Measurements from ENCODE around the gene FOXL1. TPM values are rescaled to one million over a fixed set of nuclear protein-coding genes. Genes with fewer than 3 reads are reported as not detected.

FOXL1 gene
- polyA plus RNA-seq, 1 donor (not counting 4 experiments of a cell fraction or from before 2014, with no cell fraction given): 0.10 TPM

- Histone ChIP-seq H3K36me3 (ENCODE audit: control insufficient read depth in 2 of 2, extremely low read depth in 1 of 2, insufficient read depth in 2 of 2, low read length in 2 of 2) (no peaks in the 10 kb centered on the region), H3K4me3 (ENCODE audit: control insufficient read depth in 2 of 3, extremely low read depth in 1 of 3, insufficient read depth in 2 of 3, low read depth in 1 of 3, low read length in 3 of 3) (no peak overlapping the region), H3K4me2 (ENCODE audit: control insufficient read depth, extremely low read depth, insufficient read depth, low read depth, low read length) (no peak overlapping the region), H3K9me3 (ENCODE audit: control insufficient read depth, low read depth, low read length) (no peaks in the 10 kb centered on the region), H3K27me3 (ENCODE audit: control insufficient read depth, extremely low read depth, insufficient read depth, low read length) (peaks cover 16% of the 10 kb centered on the region), H3K4me1 (ENCODE audit: control insufficient read depth, extremely low read depth, insufficient read depth, low read length) (peaks cover 15% of the 10 kb centered on the region), H3K27ac (ENCODE audit: control insufficient read depth, insufficient read depth, low read length) (no peak overlapping the region), H4K20me1 (ENCODE audit: control insufficient read depth, extremely low read depth, insufficient read depth, low read length) (no peaks in the 10 kb centered on the region), H3K9me1 (ENCODE audit: control insufficient read depth, extremely low read depth, insufficient read depth, low read length) (no peaks in the 10 kb centered on the region), H2AFZ (ENCODE audit: control insufficient read depth, low read length) (no peak overlapping the region), H3K79me2 (ENCODE audit: control insufficient read depth, insufficient read depth, low read length) (no peaks in the 10 kb centered on the region), H3K9ac (ENCODE audit: control insufficient read depth, extremely low read depth, insufficient read depth, low read length) (no peak overlapping the region)
- DNase-seq (ENCODE audit: low read depth, low spot score) (no peak), FAIRE-seq (no peak)
- TF ChIP-seq CTCF (optimal IDR thresholded peaks at IDR 0.05 in 1 of 3, IDR thresholded peaks at IDR 0.05 in 1 of 3, conservative IDR thresholded peaks at IDR 0.05 in 1 of 3; ENCODE audit: extremely low read depth in 1 of 3, insufficient read depth in 2 of 3, low read length in 3 of 3): no peak
- TF ChIP-seq EZH2 (IDR thresholded peaks at IDR 0.05; ENCODE audit: low read length): no peak
- dilution Hi-C loops (cut with MboI; ENCODE audit: extremely low pct_ligation_motif_present, low sequenced_read_pairs): no loop called here
These were observed 1.9 kb downstream of the FOXL1 start for GRCh38 chr16:86580063-86580790.

GRCh38 chr16:86580791-86581170, 2.4 kb downstream of the FOXL1 start:
- Histone ChIP-seq H4K20me1 (ENCODE audit: control insufficient read depth, extremely low read depth, insufficient read depth, low read length) (no peaks in the 10 kb centered on the region), H3K4me2 (ENCODE audit: control insufficient read depth, extremely low read depth, insufficient read depth, low read depth, low read length) (no peak overlapping the region), H3K27me3 (ENCODE audit: control insufficient read depth, extremely low read depth, insufficient read depth, low read length) (peaks cover 16% of the 10 kb centered on the region), H3K27ac (ENCODE audit: control insufficient read depth, insufficient read depth, low read length) (no peak overlapping the region), H3K4me3 (ENCODE audit: control insufficient read depth in 2 of 3, extremely low read depth in 1 of 3, insufficient read depth in 2 of 3, low read depth in 1 of 3, low read length in 3 of 3) (no peak overlapping the region), H3K9ac (ENCODE audit: control insufficient read depth, extremely low read depth, insufficient read depth, low read length) (no peak overlapping the region), H3K9me3 (ENCODE audit: control insufficient read depth, low read depth, low read length) (no peaks in the 10 kb centered on the region), H2AFZ (ENCODE audit: control insufficient read depth, low read length) (no peak overlapping the region), H3K79me2 (ENCODE audit: control insufficient read depth, insufficient read depth, low read length) (no peaks in the 10 kb centered on the region), H3K9me1 (ENCODE audit: control insufficient read depth, extremely low read depth, insufficient read depth, low read length) (no peaks in the 10 kb centered on the region), H3K36me3 (ENCODE audit: control insufficient read depth in 2 of 2, extremely low read depth in 1 of 2, insufficient read depth in 2 of 2, low read length in 2 of 2) (no peaks in the 10 kb centered on the region), H3K4me1 (ENCODE audit: control insufficient read depth, extremely low read depth, insufficient read depth, low read length) (peaks cover 12% of the 10 kb centered on the region)
- DNase-seq (ENCODE audit: low read depth, low spot score) (no peak), FAIRE-seq (no peak)
- dilution Hi-C loops (cut with MboI; ENCODE audit: extremely low pct_ligation_motif_present, low sequenced_read_pairs): no loop called here
- TF ChIP-seq EZH2 (IDR thresholded peaks at IDR 0.05; ENCODE audit: low read length) (no peak), CTCF (optimal IDR thresholded peaks at IDR 0.05 in 1 of 3, IDR thresholded peaks at IDR 0.05 in 1 of 3, conservative IDR thresholded peaks at IDR 0.05 in 1 of 3; ENCODE audit: extremely low read depth in 1 of 3, insufficient read depth in 2 of 3, low read length in 3 of 3) (no peak)

All from keratinocyte (primary cell).